ENCODE data around the gene FAM124B. TPM values are rescaled to one million over a fixed set of nuclear protein-coding genes. Genes with fewer than 3 reads are reported as not detected.

Gene FAM124B
- polyA plus RNA-seq, 3 donors = 1.8 to 2.1 (median 2.0) TPM

- peak overlapping the region in 1 of 7 donors; percentile 38 for H3K27ac Mint-ChIP-seq
- TF ChIP-seq, protein P1, sequence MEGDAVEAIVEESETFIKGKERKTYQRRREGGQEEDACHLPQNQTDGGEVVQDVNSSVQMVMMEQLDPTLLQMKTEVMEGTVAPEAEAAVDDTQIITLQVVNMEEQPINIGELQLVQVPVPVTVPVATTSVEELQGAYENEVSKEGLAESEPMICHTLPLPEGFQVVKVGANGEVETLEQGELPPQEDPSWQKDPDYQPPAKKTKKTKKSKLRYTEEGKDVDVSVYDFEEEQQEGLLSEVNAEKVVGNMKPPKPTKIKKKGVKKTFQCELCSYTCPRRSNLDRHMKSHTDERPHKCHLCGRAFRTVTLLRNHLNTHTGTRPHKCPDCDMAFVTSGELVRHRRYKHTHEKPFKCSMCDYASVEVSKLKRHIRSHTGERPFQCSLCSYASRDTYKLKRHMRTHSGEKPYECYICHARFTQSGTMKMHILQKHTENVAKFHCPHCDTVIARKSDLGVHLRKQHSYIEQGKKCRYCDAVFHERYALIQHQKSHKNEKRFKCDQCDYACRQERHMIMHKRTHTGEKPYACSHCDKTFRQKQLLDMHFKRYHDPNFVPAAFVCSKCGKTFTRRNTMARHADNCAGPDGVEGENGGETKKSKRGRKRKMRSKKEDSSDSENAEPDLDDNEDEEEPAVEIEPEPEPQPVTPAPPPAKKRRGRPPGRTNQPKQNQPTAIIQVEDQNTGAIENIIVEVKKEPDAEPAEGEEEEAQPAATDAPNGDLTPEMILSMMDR (IDR thresholded peaks at IDR 0.05) = no peak
- Histone ChIP-seq H3K79me2 (ENCODE audit: insufficient read depth, low read length) (no peaks in the 10 kb centered on the region), H3K4me3 (replicated peaks in 1 of 3; ENCODE audit: low read depth in 2 of 3, low read length in 3 of 3) (no peak overlapping the region), H3K4me1 (ENCODE audit: control insufficient read depth in 1 of 2, insufficient read depth in 2 of 2, low read length in 2 of 2) (peaks cover 4 to 9% of the 10 kb centered on the region in 2 donors), H3K27me3 (ENCODE audit: control insufficient read depth in 2 of 2, insufficient read depth in 2 of 2, low read length in 2 of 2) (no peaks in the 10 kb centered on the region), H3K27ac (ENCODE audit: low read depth in 1 of 2, low read length in 2 of 2) (no peak overlapping the region), H3K4me2 (replicated peaks; ENCODE audit: extremely low read depth, low read length, poor library complexity, severe bottlenecking) (no peak overlapping the region), H3K9me3 (replicated peaks in 1 of 2; ENCODE audit: control insufficient read depth in 1 of 2, insufficient read depth in 1 of 2, low read length in 2 of 2) (peaks cover 0 to under 1% of the 10 kb centered on the region in 2 donors), H2AFZ (ENCODE audit: insufficient read depth, low read depth, low read length, poor library complexity, severe bottlenecking) (no peak overlapping the region), H3K36me3 (replicated peaks in 1 of 2; ENCODE audit: control insufficient read depth in 1 of 2, insufficient read depth in 2 of 2, low read length in 2 of 2) (no peaks in the 10 kb centered on the region), H3K9ac (ENCODE audit: insufficient read depth, low read length, poor library complexity, severe bottlenecking) (no peak overlapping the region), H4K20me1 (ENCODE audit: insufficient read depth, low read length) (no peaks in the 10 kb centered on the region)
- DNase-seq = no peak
- 89% methylated on average over 5 of the region's 6 CpGs for WGBS (ENCODE audit: insufficient coverage)
- H3K27me3 Mint-ChIP-seq (ENCODE audit: low read depth in 3 of 3) = peaks cover 1 to 5% (median 2%) of the 10 kb centered on the region in 3 donors
- H3K36me3 Mint-ChIP-seq = no peaks in the 10 kb centered on the region
- intact Hi-C loops (cut with micrococcal nuclease) = no loop called here
- peaks cover 14% of the 10 kb centered on the region for H3K4me1 Mint-ChIP-seq
- H3K9me3 Mint-ChIP-seq = peaks cover 0 to 17% (median 6%) of the 10 kb centered on the region in 7 donors
- no peak overlapping the region for H3K4me3 Mint-ChIP-seq
These were observed 30.2 kb upstream of the FAM124B start for GRCh38 chr2:224432003-224432579.

DNA sequence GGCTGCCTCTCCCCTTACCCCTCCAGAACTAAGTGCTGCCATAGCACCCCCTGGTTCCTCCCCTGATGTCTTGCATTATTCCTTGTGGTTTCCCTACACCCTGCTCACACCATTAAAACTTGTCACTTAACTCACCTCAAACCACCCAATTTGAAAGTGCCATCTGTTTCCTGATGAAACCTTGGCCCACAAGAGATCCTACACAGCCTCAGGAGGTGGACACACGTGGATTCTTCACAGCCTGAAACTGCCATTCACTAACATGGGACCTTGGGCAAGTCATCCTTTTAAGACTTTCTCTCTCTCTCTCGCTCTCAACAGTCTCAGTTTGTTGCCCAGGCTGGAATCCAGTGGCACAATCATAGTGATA lies 27.5 kb upstream of the FAM124B start:
- Mint-ChIP-seq H3K4me3 (no peak overlapping the region), H3K4me1 (peaks cover 21% of the 10 kb centered on the region), H3K36me3 (no peaks in the 10 kb centered on the region), H3K27ac (no peak overlapping the region), H3K9me3 (peaks cover 10 to 32% (median 18%) of the 10 kb centered on the region in 7 donors), H3K27me3 (ENCODE audit: low read depth in 3 of 3) (peaks cover 1 to 2% (median 1%) of the 10 kb centered on the region in 3 donors)
- Histone ChIP-seq H3K4me1 (ENCODE audit: control insufficient read depth in 1 of 2, insufficient read depth in 2 of 2, low read length in 2 of 2) (peaks cover 11 to 15% of the 10 kb centered on the region in 2 donors), H3K4me2 (replicated peaks; ENCODE audit: extremely low read depth, low read length, poor library complexity, severe bottlenecking) (no peak overlapping the region), H2AFZ (ENCODE audit: insufficient read depth, low read depth, low read length, poor library complexity, severe bottlenecking) (peak overlapping the region; percentile 19), H4K20me1 (ENCODE audit: insufficient read depth, low read length) (no peaks in the 10 kb centered on the region), H3K27me3 (ENCODE audit: control insufficient read depth in 2 of 2, insufficient read depth in 2 of 2, low read length in 2 of 2) (no peaks in the 10 kb centered on the region), H3K79me2 (ENCODE audit: insufficient read depth, low read length) (no peaks in the 10 kb centered on the region), H3K9me3 (replicated peaks in 1 of 2; ENCODE audit: control insufficient read depth in 1 of 2, insufficient read depth in 1 of 2, low read length in 2 of 2) (peaks cover 11 to 13% of the 10 kb centered on the region in 2 donors), H3K4me3 (replicated peaks in 1 of 3; ENCODE audit: low read depth in 2 of 3, low read length in 3 of 3) (no peak overlapping the region), H3K9ac (ENCODE audit: insufficient read depth, low read length, poor library complexity, severe bottlenecking) (no peak overlapping the region), H3K36me3 (replicated peaks in 1 of 2; ENCODE audit: control insufficient read depth in 1 of 2, insufficient read depth in 2 of 2, low read length in 2 of 2) (no peaks in the 10 kb centered on the region), H3K27ac (ENCODE audit: low read depth in 1 of 2, low read length in 2 of 2) (no peak overlapping the region)
- TF ChIP-seq, protein P1 (IDR thresholded peaks at IDR 0.05) = no peak
- DNase-seq = no peak
- 13% methylated on average over 1 of the region's 2 CpGs for whole genome bisulfite sequencing (ENCODE audit: insufficient coverage)
- intact Hi-C loops (cut with micrococcal nuclease) = no loop called here
